OCI-LY1 (cell line): ENCODE measurements around the gene REPS1.

Experiments
- H2AFZ ChIP-seq: fragments of 200-600 bp; sonication (generic), shearing (Covaris generic); 2 replicates; pipeline ENCODE4 v1.6.0; 2014; ENCODE audit warnings: antibody characterized with exemption, mild to moderate bottlenecking, low read length
- H3F3A ChIP-seq: fragments of 200-600 bp; sonication (generic), shearing (Covaris generic); 2 replicates; pipeline ENCODE4 v1.6.0; 2014; ENCODE audit warnings: mild to moderate bottlenecking, antibody characterized with exemption, low read length, moderate library complexity; ENCODE audit not compliant: insufficient read depth
- H3K27ac ChIP-seq: fragments of 200-600 bp; sonication (generic); 2 replicates; pipeline ENCODE4 v1.5.1; 2014; ENCODE audit warnings: low read length, mixed run types, mild to moderate bottlenecking, low read depth; ENCODE audit not compliant: poor library complexity, severe bottlenecking
- H3K27me3 ChIP-seq: fragments of 200-600 bp; sonication (generic); 2 replicates; pipeline ENCODE4 v1.6.0; 2014; ENCODE audit warnings: antibody characterized with exemption, mild to moderate bottlenecking, low read length, moderate library complexity; ENCODE audit not compliant: insufficient read depth
- H3K36me3 ChIP-seq: fragments of 200-600 bp; sonication (generic); 2 replicates; pipeline ENCODE4 v1.6.1; 2014; ENCODE audit warnings: mild to moderate bottlenecking, antibody characterized with exemption, low read length, moderate library complexity, mixed read lengths; ENCODE audit not compliant: insufficient read depth
- H3K4me1 ChIP-seq: fragments of 200-600 bp; sonication (generic); 2 replicates; pipeline ENCODE4 v1.5.1; 2014; ENCODE audit warnings: mild to moderate bottlenecking, low read length, moderate library complexity; ENCODE audit not compliant: insufficient read depth, severe bottlenecking
- H3K4me2 ChIP-seq: fragments of 200-600 bp; sonication (generic), shearing (Covaris generic); 2 replicates; pipeline ENCODE4 v1.6.1; 2014; ENCODE audit warnings: low read length
- H3K4me3 ChIP-seq: fragments of 200-600 bp; sonication (generic); 2 replicates; pipeline ENCODE4 v1.5.1; 2014; ENCODE audit warnings: low read length, low read depth, mild to moderate bottlenecking, mixed read lengths; ENCODE audit not compliant: poor library complexity, severe bottlenecking
- H3K79me2 ChIP-seq: fragments of 200-600 bp; shearing (Covaris generic); 2 replicates; pipeline ENCODE4 v1.6.1; 2016; ENCODE audit warnings: mixed run types, low read length, mixed read lengths; ENCODE audit not compliant: insufficient read depth
- H3K9ac ChIP-seq: fragments of 200-600 bp; sonication (generic), shearing (Covaris generic); 2 replicates; pipeline ENCODE4 v1.6.1; 2014; ENCODE audit warnings: mild to moderate bottlenecking, low read length, mixed read lengths
- H3K9me2 ChIP-seq: fragments of 200-600 bp; sonication (generic), shearing (Covaris generic); 2 replicates; pipeline ENCODE4 v1.6.1; 2014; ENCODE audit warnings: low read depth, mild to moderate bottlenecking, low read length, mixed read lengths
- H3K9me3 ChIP-seq: fragments of 200-600 bp; shearing (Covaris generic); 2 replicates; pipeline ENCODE4 v1.6.1; 2014; ENCODE audit warnings: low read length, mixed read lengths
- H4K20me1 ChIP-seq: fragments of 200-600 bp; sonication (generic), shearing (Covaris generic); 2 replicates; pipeline ENCODE4 v1.6.0; 2016; ENCODE audit warnings: mild to moderate bottlenecking, low read length; ENCODE audit not compliant: insufficient read depth
- EZH2 ChIP-seq: fragments of 200-600 bp; sonication (generic), shearing (Covaris generic); IDR thresholded peaks from 2 replicates; pipeline ENCODE4 v1.8.0; 2017; ENCODE audit warnings: borderline replicate concordance, mixed run types, mild to moderate bottlenecking, antibody characterized with exemption, low read length, moderate library complexity, mixed read lengths
- TF ChIP-seq, protein P1 (sequence below): fragments of 200-600 bp; sonication (generic), shearing (Covaris generic); IDR thresholded peaks from 2 replicates; pipeline ENCODE4 v1.5.1; 2017; ENCODE audit warnings: mild to moderate bottlenecking, antibody characterized with exemption, low read length, moderate library complexity, mixed read lengths

REPS1 gene

DNA sequence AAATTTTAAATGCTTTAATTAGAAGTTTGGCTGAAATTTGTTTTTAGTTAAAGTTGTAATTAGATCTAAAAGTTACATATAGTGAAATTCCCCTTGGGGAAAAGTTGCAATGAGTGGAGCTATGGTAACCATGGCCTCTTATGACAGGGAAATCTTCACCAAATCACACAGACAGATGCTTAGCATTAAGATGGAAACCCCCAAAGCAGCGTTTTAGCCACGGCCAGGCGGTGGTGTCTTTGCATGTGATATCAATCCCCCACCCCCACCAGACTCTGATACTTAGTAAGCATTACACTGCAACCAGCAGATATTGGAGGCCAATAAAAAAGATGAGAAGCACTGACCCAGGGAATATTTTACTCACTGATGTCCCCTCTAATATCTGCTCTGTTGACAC, 75.7 kb downstream of the REPS1 start:
- Histone ChIP-seq H3K4me3 (no peak overlapping the region), H2AFZ (no peak overlapping the region), H4K20me1 (no peaks in the 10 kb centered on the region), H3K9me2 (no peaks in the 10 kb centered on the region), H3K27ac (no peak overlapping the region), H3K9ac (no peak overlapping the region), H3K4me1 (peaks cover 9% of the 10 kb centered on the region), H3K27me3 (no peaks in the 10 kb centered on the region), H3K79me2 (no peaks in the 10 kb centered on the region), H3K9me3 (no peaks in the 10 kb centered on the region), H3F3A (no peaks in the 10 kb centered on the region), H3K4me2 (no peak overlapping the region), H3K36me3 (peaks cover 69% of the 10 kb centered on the region)
- TF ChIP-seq, protein P1, sequence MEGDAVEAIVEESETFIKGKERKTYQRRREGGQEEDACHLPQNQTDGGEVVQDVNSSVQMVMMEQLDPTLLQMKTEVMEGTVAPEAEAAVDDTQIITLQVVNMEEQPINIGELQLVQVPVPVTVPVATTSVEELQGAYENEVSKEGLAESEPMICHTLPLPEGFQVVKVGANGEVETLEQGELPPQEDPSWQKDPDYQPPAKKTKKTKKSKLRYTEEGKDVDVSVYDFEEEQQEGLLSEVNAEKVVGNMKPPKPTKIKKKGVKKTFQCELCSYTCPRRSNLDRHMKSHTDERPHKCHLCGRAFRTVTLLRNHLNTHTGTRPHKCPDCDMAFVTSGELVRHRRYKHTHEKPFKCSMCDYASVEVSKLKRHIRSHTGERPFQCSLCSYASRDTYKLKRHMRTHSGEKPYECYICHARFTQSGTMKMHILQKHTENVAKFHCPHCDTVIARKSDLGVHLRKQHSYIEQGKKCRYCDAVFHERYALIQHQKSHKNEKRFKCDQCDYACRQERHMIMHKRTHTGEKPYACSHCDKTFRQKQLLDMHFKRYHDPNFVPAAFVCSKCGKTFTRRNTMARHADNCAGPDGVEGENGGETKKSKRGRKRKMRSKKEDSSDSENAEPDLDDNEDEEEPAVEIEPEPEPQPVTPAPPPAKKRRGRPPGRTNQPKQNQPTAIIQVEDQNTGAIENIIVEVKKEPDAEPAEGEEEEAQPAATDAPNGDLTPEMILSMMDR: no peak
- no peak for TF ChIP-seq EZH2

DNA sequence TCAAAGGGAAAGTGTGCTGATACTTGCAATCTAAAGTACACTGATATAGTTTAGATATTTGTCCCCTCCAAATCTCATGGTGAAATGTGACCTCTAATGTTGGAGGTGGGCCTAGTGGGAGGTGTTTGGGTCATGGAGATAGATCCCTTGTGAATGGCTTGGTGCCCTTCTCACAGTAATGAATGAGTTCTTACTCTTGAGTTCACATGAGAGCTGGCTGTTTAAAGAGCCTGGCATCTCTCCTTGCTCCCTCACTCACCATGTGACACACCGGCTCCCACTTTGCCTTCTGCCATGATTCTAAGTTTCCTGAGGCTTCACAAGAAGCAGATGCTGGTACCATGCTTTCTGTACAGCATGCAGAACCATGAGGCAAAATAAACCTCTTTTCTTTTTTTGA, 78.1 kb downstream of the REPS1 start:
- no peaks in the 10 kb centered on the region for H3F3A ChIP-seq
- peaks cover 78% of the 10 kb centered on the region for H3K36me3 ChIP-seq
- no peak overlapping the region for H3K27ac ChIP-seq
- H2AFZ ChIP-seq: no peak overlapping the region
- no peak overlapping the region for H3K4me2 ChIP-seq
- no peaks in the 10 kb centered on the region for H4K20me1 ChIP-seq
- H3K79me2 ChIP-seq: no peaks in the 10 kb centered on the region
- peaks cover 9% of the 10 kb centered on the region for H3K4me1 ChIP-seq
- TF ChIP-seq, protein P1: no peak
- no peak for TF ChIP-seq EZH2
- H3K9me2 ChIP-seq: no peaks in the 10 kb centered on the region
- no peaks in the 10 kb centered on the region for H3K27me3 ChIP-seq
- no peak overlapping the region for H3K9ac ChIP-seq
- H3K4me3 ChIP-seq: no peak overlapping the region
- no peaks in the 10 kb centered on the region for H3K9me3 ChIP-seq

DNA sequence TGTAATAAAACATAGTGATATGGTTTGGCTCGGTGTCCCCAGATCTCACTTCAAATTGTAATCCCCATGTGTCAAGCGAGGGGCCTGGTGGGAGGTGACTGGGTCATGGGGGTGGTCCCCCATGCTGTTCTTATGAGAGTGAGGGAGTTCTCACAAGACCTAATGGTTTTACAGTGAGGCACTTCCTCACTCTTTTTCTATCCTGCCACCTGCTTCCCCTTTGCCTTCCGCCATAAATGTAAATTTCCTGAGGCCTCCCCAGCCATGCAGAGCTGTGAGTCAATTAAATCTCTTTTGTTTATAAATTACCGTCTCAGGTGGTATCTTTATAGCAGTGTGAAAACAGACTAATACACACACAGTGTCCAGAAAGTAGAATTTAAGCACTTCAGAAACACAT, 78.5 kb downstream of the REPS1 start:
- H3K9ac ChIP-seq: no peak overlapping the region
- no peaks in the 10 kb centered on the region for H3K9me3 ChIP-seq
- TF ChIP-seq, protein P1: no peak
- no peak for TF ChIP-seq EZH2
- H3K9me2 ChIP-seq: no peaks in the 10 kb centered on the region
- no peak overlapping the region for H2AFZ ChIP-seq
- no peaks in the 10 kb centered on the region for H3F3A ChIP-seq
- H3K4me3 ChIP-seq: no peak overlapping the region
- no peaks in the 10 kb centered on the region for H3K27me3 ChIP-seq
- H3K79me2 ChIP-seq: no peaks in the 10 kb centered on the region
- H3K4me1 ChIP-seq: peaks cover 9% of the 10 kb centered on the region
- peaks cover 77% of the 10 kb centered on the region for H3K36me3 ChIP-seq
- H3K4me2 ChIP-seq: no peak overlapping the region
- H3K27ac ChIP-seq: no peak overlapping the region
- H4K20me1 ChIP-seq: no peaks in the 10 kb centered on the region
